Neural cell (in vitro differentiated cells): ENCODE data around the gene FGGY. TPM values are rescaled to one million over a fixed set of nuclear protein-coding genes. Genes with fewer than 3 reads are reported as not detected.

Experiments
- H2AFZ ChIP-seq: fragments of 200-600, 300-800 bp; sonication (generic), shearing (Covaris generic); 2 replicates; pipeline ENCODE4 v1.6.0; 2014; ENCODE audit warnings: low read depth, mild to moderate bottlenecking, antibody characterized with exemption, low read length, moderate library complexity
- H3F3A ChIP-seq: fragments of 200-600 bp; shearing (Covaris generic); 2 replicates; pipeline ENCODE4 v1.6.1; 2016; ENCODE audit warnings: mild to moderate bottlenecking, moderate library complexity, mixed read lengths, antibody characterized with exemption, low read length; ENCODE audit not compliant: insufficient read depth, poor library complexity, severe bottlenecking
- H3K27ac ChIP-seq: fragments of 200-600, 300-800 bp; sonication (generic), shearing (Covaris generic); 2 replicates; pipeline ENCODE4 v1.5.1; 2014; ENCODE audit warnings: mild to moderate bottlenecking, low read length, moderate library complexity
- H3K27me3 ChIP-seq: fragments of 300-800, 200-600 bp; sonication (generic), shearing (Covaris generic); 2 replicates; pipeline ENCODE4 v1.6.0; 2014; ENCODE audit warnings: mild to moderate bottlenecking, low read depth, low read length, moderate library complexity; ENCODE audit not compliant: insufficient read depth
- H3K36me3 ChIP-seq: fragments of 300-800, 200-600 bp; sonication (generic), shearing (Covaris generic); 2 replicates; pipeline ENCODE4 v1.5.1; 2014; ENCODE audit warnings: mild to moderate bottlenecking, antibody characterized with exemption, low read length, moderate library complexity; ENCODE audit not compliant: insufficient read depth
- H3K4me2 ChIP-seq: fragments of 300-800, 200-600 bp; sonication (generic), shearing (Covaris generic); 2 replicates; pipeline ENCODE4 v1.6.0; 2014; ENCODE audit warnings: mild to moderate bottlenecking, low read length
- H3K4me3 ChIP-seq: fragments of 300-800, 200-600 bp; sonication (generic), shearing (Covaris generic); 2 replicates; pipeline ENCODE4 v1.5.1; 2014; ENCODE audit warnings: mild to moderate bottlenecking, low read length, moderate library complexity
- H3K79me2 ChIP-seq: fragments of 200-600 bp; shearing (Covaris generic); replicated peaks from 2 replicates; pipeline ENCODE4 v1.6.0; 2014; ENCODE audit warnings: mild to moderate bottlenecking, low read length, moderate library complexity; ENCODE audit not compliant: insufficient read depth
- H3K9ac ChIP-seq: fragments of 300-800, 200-600 bp; sonication (generic), shearing (Covaris generic); 2 replicates; pipeline ENCODE4 v1.6.1; 2016; ENCODE audit warnings: mild to moderate bottlenecking, low read length, mixed read lengths
- H3K9me2 ChIP-seq: fragments of 200-600 bp; shearing (Covaris generic); 2 replicates; pipeline ENCODE4 v1.6.1; 2016; ENCODE audit warnings: mild to moderate bottlenecking, low read length, mixed read lengths; ENCODE audit not compliant: insufficient read depth
- H3K9me3 ChIP-seq: fragments of 200-600, 300-800 bp; sonication (generic), shearing (Covaris generic); 2 replicates; pipeline ENCODE4 v1.6.1; 2016; ENCODE audit warnings: mild to moderate bottlenecking, mixed run types, low read length, moderate library complexity, mixed read lengths
- H4K20me1 ChIP-seq: fragments of 200-600 bp; shearing (Covaris generic); 2 replicates; pipeline ENCODE4 v1.6.1; 2016; ENCODE audit warnings: mild to moderate bottlenecking, mixed run types; ENCODE audit not compliant: insufficient read depth
- CTCF ChIP-seq: fragments of 450-650 bp; IDR thresholded peaks from 2 replicates; pipeline ENCODE4 v1.5.1; 2014; ENCODE audit warnings: antibody characterized with exemption, mild to moderate bottlenecking, moderate library complexity; ENCODE audit not compliant: poor library complexity, severe bottlenecking
- EP300 ChIP-seq: fragments of 450-650 bp; conservative IDR thresholded peaks from 2 replicates; pipeline ENCODE4 v1.6.1; 2014; ENCODE audit warnings: antibody characterized with exemption, mild to moderate bottlenecking, moderate library complexity; ENCODE audit not compliant: poor library complexity, severe bottlenecking
- EZH2 ChIP-seq: fragments of 200-600, 300-800 bp; shearing (Covaris generic), sonication (generic); IDR thresholded peaks from 2 replicates; pipeline ENCODE4 v1.6.1; 2014; ENCODE audit warnings: antibody characterized with exemption, low read length, borderline replicate concordance, mild to moderate bottlenecking; ENCODE audit not compliant: insufficient read depth, poor library complexity, severe bottlenecking
- POLR2AphosphoS5 ChIP-seq: IDR thresholded peaks from 2 replicates; pipeline ENCODE4 v1.6.1; 2012
- RAD21 ChIP-seq: fragments of 450-650 bp; conservative IDR thresholded peaks from 2 replicates; pipeline ENCODE4 v1.6.1; 2014; ENCODE audit warnings: antibody characterized with exemption, mild to moderate bottlenecking, moderate library complexity
- REST ChIP-seq: IDR thresholded peaks from 2 replicates; pipeline ENCODE4 v1.6.1; 2012; ENCODE audit warnings: borderline replicate concordance
- SMC3 ChIP-seq: fragments of 450-650 bp; conservative IDR thresholded peaks from 2 replicates; pipeline ENCODE4 v1.6.1; 2014; ENCODE audit warnings: antibody characterized with exemption, mild to moderate bottlenecking, moderate library complexity; ENCODE audit not compliant: poor library complexity
- TAF1 ChIP-seq: IDR thresholded peaks from 2 replicates; pipeline ENCODE4 v1.6.1; 2012; ENCODE audit warnings: low read depth
- polyA plus RNA-seq: library from polyadenylated mRNA; depleted of rRNA; stranded (reverse); fragments of >200 nt; gene quantifications from 2 replicates; pipeline ENCODE4 v1.2.3, GENCODE V29; 2014

Gene FGGY
- polyA plus RNA-seq, 1 donor from 2014 or later = 7.4 TPM

- Histone ChIP-seq H3K9me3 (peaks cover 2% of the 10 kb centered on the region), H3K79me2 (no peaks in the 10 kb centered on the region), H3K27ac (no peak overlapping the region), H3F3A (no peaks in the 10 kb centered on the region), H3K27me3 (no peaks in the 10 kb centered on the region), H3K36me3 (no peaks in the 10 kb centered on the region), H3K9ac (no peak overlapping the region), H3K4me2 (no peak overlapping the region), H4K20me1 (no peaks in the 10 kb centered on the region), H3K4me3 (no peak overlapping the region), H2AFZ (no peak overlapping the region), H3K9me2 (no peaks in the 10 kb centered on the region)
- TF ChIP-seq EP300 (no peak), TAF1 (no peak), REST (no peak), RAD21 (no peak), CTCF (no peak), EZH2 (no peak), POLR2AphosphoS5 (no peak)
Observed at GRCh38 chr1:59666106-59666505, 369.2 kb downstream of the FGGY start.

- Histone ChIP-seq H2AFZ (no peak overlapping the region), H3K4me3 (no peak overlapping the region), H3K9ac (no peak overlapping the region), H4K20me1 (no peaks in the 10 kb centered on the region), H3K4me2 (no peak overlapping the region), H3K27me3 (no peaks in the 10 kb centered on the region), H3K79me2 (no peaks in the 10 kb centered on the region), H3K36me3 (no peaks in the 10 kb centered on the region), H3F3A (no peaks in the 10 kb centered on the region), H3K27ac (no peak overlapping the region), H3K9me2 (no peaks in the 10 kb centered on the region), H3K9me3 (peaks cover 2% of the 10 kb centered on the region)
- TF ChIP-seq REST (no peak), POLR2AphosphoS5 (no peak), EP300 (no peak), SMC3 (no peak)
Observed at GRCh38 chr1:59667020-59667419, 370.1 kb downstream of the FGGY start.
